Tongue (tissue), 2 donors: ENCODE measurements around the gene F13A1. TPM values are rescaled to one million over a fixed set of nuclear protein-coding genes. Genes with fewer than 3 reads are reported as not detected.
"Not testable (repeated sequence)": the region's sequence is repeated elsewhere in the genome, so short reads cannot be mapped to it uniquely, and the experiment has no call there.

Source experiments
- DNase-seq: peaks from one replicate; pipeline ENCODE4 v3.0.0-alpha.2; 2015
- total RNA-seq: library from RNA; depleted of rRNA; stranded (reverse); fragments of >200 nt; gene quantifications from one replicate; pipeline ENCODE4 v1.2.3, GENCODE V29; 2014

F13A1 gene
- total RNA-seq, 1 donor from 2014 or later = 26.0 TPM

GRCh38 chr6:6317825-6318733 is 2.4 kb downstream of the F13A1 start:
- DNase-seq = no peak

- no peak for DNase-seq
These were observed 3.1 kb downstream of the F13A1 start for GRCh38 chr6:6317386-6317785.

GRCh38 chr6:6315660-6316059 is 4.8 kb downstream of the F13A1 start:
- peak; percentile 68 for DNase-seq

GRCh38 chr6:6314596-6314995 is 5.9 kb downstream of the F13A1 start:
- peak; percentile 46 for DNase-seq

- DNase-seq = no peak
These were observed 7.5 kb downstream of the F13A1 start for GRCh38 chr6:6312901-6313441.

GRCh38 chr6:6305575-6305974 is 14.9 kb downstream of the F13A1 start:
- DNase-seq = no peak

- not testable (repeated sequence) for DNase-seq
These were observed 20.1 kb downstream of the F13A1 start for GRCh38 chr6:6300383-6300782.

- DNase-seq = no peak
These were observed 27.1 kb downstream of the F13A1 start for GRCh38 chr6:6293317-6293716.

- no peak for DNase-seq
These were observed 33.0 kb downstream of the F13A1 start for GRCh38 chr6:6287415-6287814.

- DNase-seq = no peak
These were observed 34.8 kb downstream of the F13A1 start for GRCh38 chr6:6285679-6286078.

- DNase-seq = peak; percentile 9
These were observed 36.1 kb downstream of the F13A1 start for GRCh38 chr6:6284221-6284966.

- DNase-seq = no peak
These were observed 36.7 kb downstream of the F13A1 start for GRCh38 chr6:6283746-6284145.

GRCh38 chr6:6282716-6283115 is 37.7 kb downstream of the F13A1 start:
- DNase-seq = no peak

- DNase-seq = no peak
These were observed 43.0 kb downstream of the F13A1 start for GRCh38 chr6:6277413-6277812.

- no peak for DNase-seq
These were observed 49.4 kb downstream of the F13A1 start for GRCh38 chr6:6270948-6271535.

GRCh38 chr6:6260196-6260722 is 60.2 kb downstream of the F13A1 start:
- DNase-seq = no peak

- no peak for DNase-seq
These were observed 63.6 kb downstream of the F13A1 start for GRCh38 chr6:6256886-6257285.

GRCh38 chr6:6256259-6256658 is 64.2 kb downstream of the F13A1 start:
- no peak for DNase-seq

- no peak for DNase-seq
These were observed 68.7 kb downstream of the F13A1 start for GRCh38 chr6:6251555-6252280.

- no peak for DNase-seq
These were observed 71.8 kb downstream of the F13A1 start for GRCh38 chr6:6248651-6249050.

- no peak for DNase-seq
These were observed 73.9 kb downstream of the F13A1 start for GRCh38 chr6:6246544-6246943.

- DNase-seq = no peak
These were observed 75.8 kb downstream of the F13A1 start for GRCh38 chr6:6244624-6245023.
